GM12878 (cell line): ENCODE results near the gene UACA. TPM values are rescaled to one million over a fixed set of nuclear protein-coding genes. Genes with fewer than 3 reads are reported as not detected.

ENCODE experiments used
- ATAC-seq: fragments of 200-7000 bp; cut with Tn5 transposase; 3 replicates; pipeline ENCODE4 v1.9.1; 2020; ENCODE audit warnings: mild to moderate bottlenecking, moderate library complexity
- BruUV-seq: library from RNA; stranded (reverse); fragments of 400-500 nt; replicated peaks from 2 replicates; lab custom pipeline; 2021; lab: Mats Ljungman, UMichigan
- CTCF ChIA-PET: fragments of 300-600 bp; sonication (Branson Sonifier 250); formaldehyde crosslinking; extraction: SDS; loops from one replicate; lab custom pipeline; 2021; ENCODE audit warnings: inconsistent platforms; lab: Yijun Ruan, JAX
- POLR2A ChIA-PET: fragments of 350-600 bp; formaldehyde crosslinking; extraction: SDS; loops from one replicate; lab custom pipeline; 2021; ENCODE audit warnings: inconsistent platforms; lab: Charles Lee
- RAD21 ChIA-PET: fragments of 300-600 bp; sonication (Branson Sonifier 250); formaldehyde crosslinking; loops from one replicate; lab custom pipeline; 2023; ENCODE audit warnings: antibody characterized with exemption; ENCODE audit not compliant: unreplicated experiment; lab: Charles Lee
- SMC1A ChIA-PET: fragments of 300-600 bp; sonication (Branson Sonifier 250); formaldehyde crosslinking; loops from one replicate; lab custom pipeline; 2023; ENCODE audit not compliant: unreplicated experiment, uncharacterized antibody; lab: Charles Lee
- DNase-seq: peaks from one replicate; pipeline ENCODE4 v3.0.0-alpha.2; 2011; ENCODE audit warnings: low read depth, low spot score
- FAIRE-seq: peaks from 3 replicates; lab custom pipeline; 2011; peaks lifted over from hg19 to GRCh38; lab: Jason Lieb, UNC
- H2AFZ ChIP-seq: 2 replicates; pipeline ENCODE4 v1.6.0; 2011; ENCODE audit warnings: low read depth, low read length, control low read depth; ENCODE audit not compliant: control insufficient read depth
- H3K27ac ChIP-seq: 2 replicates; pipeline ENCODE4 v1.5.1; 2011; ENCODE audit warnings: control low read depth; ENCODE audit not compliant: control insufficient read depth, insufficient read depth
- H3K27me3 ChIP-seq, 2 experiments: replicated peaks in 1 of 2; 2 replicates each; pipeline versions ENCODE4 v1.6.0 to v1.6.1; 2011; ENCODE audit warnings: low read length in 1 of 2; ENCODE audit not compliant: control insufficient read depth in 2 of 2, insufficient read depth in 2 of 2
- H3K36me3 ChIP-seq, 2 experiments: 2 replicates each; pipeline ENCODE4 v1.5.1; 2011; ENCODE audit warnings: low read length in 1 of 2; ENCODE audit not compliant: control insufficient read depth in 2 of 2, insufficient read depth in 2 of 2
- H3K4me1 ChIP-seq: 2 replicates; pipeline ENCODE4 v1.6.1; 2011; ENCODE audit warnings: mild to moderate bottlenecking, low read length, moderate library complexity, mixed read lengths; ENCODE audit not compliant: control insufficient read depth, insufficient read depth
- H3K4me2 ChIP-seq: 2 replicates; pipeline ENCODE4 v1.6.0; 2011; ENCODE audit warnings: control low read depth; ENCODE audit not compliant: control insufficient read depth, insufficient read depth
- H3K4me3 ChIP-seq: fragments of 200-600 bp; sonication (generic); 2 replicates; pipeline ENCODE4 v1.5.1; 2016
- H3K79me2 ChIP-seq: 2 replicates; pipeline ENCODE4 v1.6.0; 2011; ENCODE audit warnings: low read length; ENCODE audit not compliant: control insufficient read depth, insufficient read depth
- H3K9ac ChIP-seq: 2 replicates; pipeline ENCODE4 v1.8.0; 2011; ENCODE audit warnings: low read length, control low read depth, mixed read lengths; ENCODE audit not compliant: control insufficient read depth, insufficient read depth
- H3K9me3 ChIP-seq: replicated peaks from 3 replicates; pipeline ENCODE4 v1.5.1; 2011; ENCODE audit warnings: mild to moderate bottlenecking, low read length; ENCODE audit not compliant: control insufficient read depth, insufficient read depth
- H4K20me1 ChIP-seq: 2 replicates; pipeline ENCODE4 v1.6.0; 2011; ENCODE audit not compliant: control insufficient read depth, insufficient read depth
- ESRRA ChIP-seq: IDR thresholded peaks from 2 replicates; pipeline ENCODE4 v1.6.1; 2012; ENCODE audit warnings: mild to moderate bottlenecking, low read length, improper control_type of control experiment
- HDAC2 ChIP-seq: fragments of 200-600 bp; sonication (generic); IDR thresholded peaks from 2 replicates; pipeline ENCODE4 v1.6.1; 2017
- JUND ChIP-seq: IDR thresholded peaks from 2 replicates; pipeline ENCODE4 v1.6.1; 2012; ENCODE audit warnings: low read depth, mild to moderate bottlenecking, low read length, improper control_type of control experiment, moderate library complexity
- NFXL1 ChIP-seq: fragments of 450-650 bp; IDR thresholded peaks from 2 replicates; pipeline ENCODE4 v1.6.1; 2017; ENCODE audit warnings: antibody characterized with exemption, mild to moderate bottlenecking, borderline replicate concordance
- NRF1 ChIP-seq: conservative IDR thresholded peaks from 2 replicates; pipeline ENCODE4 v1.6.1; 2011; ENCODE audit warnings: mild to moderate bottlenecking, low read depth, low read length, improper control_type of control experiment
- SIN3A ChIP-seq: IDR thresholded peaks from 2 replicates; pipeline ENCODE4 v1.6.1; 2012; ENCODE audit warnings: low read depth, low read length, improper control_type of control experiment
- SPI1 ChIP-seq: IDR thresholded peaks from 2 replicates; pipeline ENCODE4 v1.6.1; 2011; ENCODE audit warnings: low read depth, mild to moderate bottlenecking, low read length, moderate library complexity, borderline replicate concordance; ENCODE audit not compliant: insufficient read depth
- USF1 ChIP-seq: IDR thresholded peaks from 2 replicates; pipeline ENCODE4 v1.6.1; 2011; ENCODE audit warnings: borderline replicate concordance, low read depth, mild to moderate bottlenecking, moderate library complexity, mixed read lengths, low read length; ENCODE audit not compliant: insufficient read depth; ENCODE audit errors: extremely low read length
- ZBTB11 ChIP-seq: fragments of 450-650 bp; formaldehyde crosslinking; IDR thresholded peaks from 2 replicates; pipeline ENCODE4 v1.5.0; 2022; ENCODE audit warnings: mild to moderate bottlenecking, missing genetic modification characterization
- ZBTB4 ChIP-seq: fragments of 450-650 bp; formaldehyde crosslinking; IDR thresholded peaks from 2 replicates; pipeline ENCODE4 v1.4.0; 2022; ENCODE audit warnings: mild to moderate bottlenecking, moderate library complexity
- WGBS: methylation state at CpG from one replicate; pipeline ENCODE4 v1.1.6; 2016; ENCODE audit warnings: low lambda C conversion rate; ENCODE audit not compliant: insufficient replicate concordance, insufficient coverage; ENCODE audit errors: missing lambda C conversion rate; 5-methylcytosine and 5-hydroxymethylcytosine counted together
- in situ Hi-C: fragments of 300-500 bp; cut with MboI; formaldehyde crosslinking; loops from 9 replicates; pipeline ENCODE4 v1.14.3; 2018; ENCODE audit warnings: mixed read lengths
- intact Hi-C: fragments of 100-400 bp; cut with micrococcal nuclease; formaldehyde crosslinking; loops from one replicate; pipeline ENCODE4 v1.14.2; 2022; ENCODE audit not compliant: unreplicated experiment
- polyA plus RNA-seq, 11 experiments: library from polyadenylated mRNA; depleted of rRNA in 4 of 11; unstranded in 6 of 11; stranded (reverse) in 5 of 11; fragments of >200 nt; fragmentation: Nextera tagmentation in 4 of 11; fragmentation: Illumina TruSeq in 1 of 11; extraction: Ambion mirVana in 4 of 11; extraction: Trizol in 1 of 11; gene quantifications; 1 replicate in 1 of 11; 2 replicates in 10 of 11; pipeline versions ENCODE4 v1.2.1 to v1.2.3, GENCODE V29; 2011 to 2016; ENCODE audit warnings: inconsistent platforms in 2 of 11, missing spikeins in 2 of 11, low read depth in 1 of 11
- total RNA-seq, 4 experiments: library from RNA; depleted of rRNA in 3 of 4; stranded (reverse); fragments of >200 nt in 3 of 4; fragmentation: Illumina TruSeq in 1 of 4; extraction: Trizol in 1 of 4; gene quantifications; 2 replicates each; pipeline versions ENCODE4 v1.2.1 to v1.2.3, GENCODE V29; 2013 to 2021

The UACA gene
- total and polyA plus RNA-seq, 10 of the 15 experiments (the other 5 are each of a cell fraction or from before 2014, with no cell fraction given) = 0.30 to 4.0 (median 2.0) TPM

- TF ChIP-seq USF1 (no peak), SPI1 (no peak), ZBTB11 (no peak), NFXL1 (no peak)
Measured at GRCh38 chr15:70670680-70671079, 92.7 kb downstream of the UACA start (continued).

GRCh38 chr15:70669966-70670658, 93.2 kb downstream of the UACA start:
- DNase-seq (no peak), FAIRE-seq (no peak), ATAC-seq (no peak; the same call in 2 of the 3 replicates)
- no peaks in the 10 kb centered on the region for H3K79me2 ChIP-seq
- ChIA-PET POLR2A (no interaction called here), CTCF (no interaction called here), RAD21 (no interaction called here), SMC1A (interaction anchor here (0.9 to 1.5 kb wide), 2 partner anchors 10 to 52 kb away, joined by 3 read pairs; no protein-coding TSS in a partner anchor)
- in situ Hi-C loops (no loop called here), intact Hi-C loops (loop anchor here (10.0 kb wide), 1 partner anchor 55 kb away; no protein-coding TSS in a partner anchor)
- peak overlapping the region; percentile 73; the same call in 1 of the 2 replicates for H3K4me2 ChIP-seq
- H3K4me1 ChIP-seq = peaks cover 31% of the 10 kb centered on the region
- no peaks in the 10 kb centered on the region for H3K27me3 ChIP-seq
- no peak overlapping the region for H3K9ac ChIP-seq
- WGBS = 71% methylated on average over 8 of the region's 8 CpGs
- H3K9me3 ChIP-seq = no peaks in the 10 kb centered on the region
- no TSS peak for BruUV-seq
- H2AFZ ChIP-seq = no peak overlapping the region
- no peaks in the 10 kb centered on the region for H3K36me3 ChIP-seq
- H4K20me1 ChIP-seq = no peaks in the 10 kb centered on the region
- no peak overlapping the region for H3K4me3 ChIP-seq
- H3K27ac ChIP-seq = no peak overlapping the region
- TF ChIP-seq JUND (no peak), SIN3A (no peak), ZBTB4 (CRISPR knock-in tag) (no peak), ZBTB11 (no peak), NRF1 (no peak), ESRRA (no peak), HDAC2 (no peak)
